ENCODE data around the gene C6. TPM values are rescaled to one million over a fixed set of nuclear protein-coding genes. Genes with fewer than 3 reads are reported as not detected.

C6 gene
- total RNA-seq, 1 experiment from 2014 or later = not detected

- CTCF ChIA-PET = no interaction called here
- Mint-ChIP-seq H3K4me3 (ENCODE audit: unreplicated experiment) (peak overlapping the region; percentile 13), H3K27ac (ENCODE audit: unreplicated experiment) (peak overlapping the region; percentile 20)
Observed at GRCh38 chr5:41181691-41182564, 31.4 kb downstream of the C6 start.

DNA sequence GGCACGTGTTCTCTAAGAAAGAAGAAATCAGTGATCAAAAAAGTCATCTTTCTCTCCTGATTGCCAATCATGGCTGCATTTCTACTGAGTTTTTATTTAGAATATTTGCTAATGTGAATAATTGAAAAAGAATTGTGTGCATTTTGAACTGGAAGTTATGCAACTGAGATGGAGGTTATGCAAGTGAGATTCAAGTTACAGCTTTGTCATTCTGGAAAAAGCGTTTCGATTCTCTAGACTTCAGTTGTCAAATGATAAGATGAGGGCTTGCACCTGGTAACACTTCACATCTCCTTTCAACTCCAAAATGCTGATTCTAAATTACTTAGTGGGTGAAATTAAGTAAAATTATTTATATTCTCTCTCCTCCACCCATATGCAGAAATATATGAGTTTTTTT lies 36.4 kb downstream of the C6 start:
- H3K36me3 Mint-ChIP-seq (ENCODE audit: insufficient read depth, unreplicated experiment) = peaks cover 7% of the 10 kb centered on the region
- H3K36me3 ChIP-seq (ENCODE audit: control insufficient read depth, insufficient read depth, low read length) = no peaks in the 10 kb centered on the region
- no TSS peak for BruUV-seq (replicated peaks)

More at GRCh38 chr5:41181691-41182564, 31.4 kb downstream of the C6 start:
- Mint-ChIP-seq H3K9me3 (ENCODE audit: unreplicated experiment) (peaks cover 10% of the 10 kb centered on the region), H3K36me3 (ENCODE audit: insufficient read depth, unreplicated experiment) (peaks cover 7% of the 10 kb centered on the region), H3K27me3 (ENCODE audit: insufficient read depth, unreplicated experiment) (no peaks in the 10 kb centered on the region), H3K4me1 (ENCODE audit: low read depth, unreplicated experiment) (peaks cover 16% of the 10 kb centered on the region)
- H3K9me3 ChIP-seq = no peaks in the 10 kb centered on the region
- H3K36me3 ChIP-seq (ENCODE audit: control insufficient read depth, insufficient read depth, low read length) = no peaks in the 10 kb centered on the region
- no peaks in the 10 kb centered on the region for H3K27me3 ChIP-seq (replicated peaks; ENCODE audit: control insufficient read depth, insufficient read depth, low read length)
- POLR2A ChIA-PET = no interaction called here
- no peak for DNase-seq
- H3K4me3 ChIP-seq (ENCODE audit: low read depth, low read length) = no peak overlapping the region
- H3K4me1 ChIP-seq = peaks cover 25% of the 10 kb centered on the region
- BruUV-seq (replicated peaks) = no TSS peak
- TF ChIP-seq, protein P1, sequence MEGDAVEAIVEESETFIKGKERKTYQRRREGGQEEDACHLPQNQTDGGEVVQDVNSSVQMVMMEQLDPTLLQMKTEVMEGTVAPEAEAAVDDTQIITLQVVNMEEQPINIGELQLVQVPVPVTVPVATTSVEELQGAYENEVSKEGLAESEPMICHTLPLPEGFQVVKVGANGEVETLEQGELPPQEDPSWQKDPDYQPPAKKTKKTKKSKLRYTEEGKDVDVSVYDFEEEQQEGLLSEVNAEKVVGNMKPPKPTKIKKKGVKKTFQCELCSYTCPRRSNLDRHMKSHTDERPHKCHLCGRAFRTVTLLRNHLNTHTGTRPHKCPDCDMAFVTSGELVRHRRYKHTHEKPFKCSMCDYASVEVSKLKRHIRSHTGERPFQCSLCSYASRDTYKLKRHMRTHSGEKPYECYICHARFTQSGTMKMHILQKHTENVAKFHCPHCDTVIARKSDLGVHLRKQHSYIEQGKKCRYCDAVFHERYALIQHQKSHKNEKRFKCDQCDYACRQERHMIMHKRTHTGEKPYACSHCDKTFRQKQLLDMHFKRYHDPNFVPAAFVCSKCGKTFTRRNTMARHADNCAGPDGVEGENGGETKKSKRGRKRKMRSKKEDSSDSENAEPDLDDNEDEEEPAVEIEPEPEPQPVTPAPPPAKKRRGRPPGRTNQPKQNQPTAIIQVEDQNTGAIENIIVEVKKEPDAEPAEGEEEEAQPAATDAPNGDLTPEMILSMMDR (IDR thresholded peaks at IDR 0.05; ENCODE audit: insufficient read depth in 1 of 2, low read depth in 1 of 2, low read length in 1 of 2, severe bottlenecking in 1 of 2, unreplicated experiment in 1 of 2) = no peak
- intact Hi-C loops (cut with micrococcal nuclease; ENCODE audit: unreplicated experiment) = loop anchor here (1.0 to 2.0 kb wide), 2 partner anchors 225 to 344 kb away; no protein-coding TSS in a partner anchor

DNA sequence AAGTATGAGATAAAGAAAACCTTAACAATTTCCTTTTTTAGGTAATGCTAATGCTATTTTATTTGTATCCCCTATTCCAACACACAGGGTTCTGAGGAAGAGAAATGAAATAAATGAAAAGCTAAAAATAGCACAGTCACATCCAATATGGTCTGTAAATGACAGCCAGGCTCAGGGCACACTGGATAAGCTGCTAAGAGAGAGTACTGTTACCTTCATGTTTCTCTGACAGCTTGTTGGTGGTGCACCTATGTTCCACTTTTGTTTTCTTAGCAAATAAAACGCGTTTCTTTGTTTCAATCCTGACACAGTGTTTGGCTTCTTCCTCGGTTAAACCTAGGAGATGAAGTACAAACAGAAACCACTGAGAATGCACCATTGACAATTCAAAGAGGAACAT lies 41.3 kb downstream of the C6 start:
- POLR2A ChIA-PET = no interaction called here
- BruUV-seq (replicated peaks) = no TSS peak
- Mint-ChIP-seq H3K36me3 (ENCODE audit: insufficient read depth, unreplicated experiment) (no peaks in the 10 kb centered on the region), H3K27ac (ENCODE audit: unreplicated experiment) (no peak overlapping the region), H3K27me3 (ENCODE audit: insufficient read depth, unreplicated experiment) (peaks cover 10% of the 10 kb centered on the region), H3K4me1 (ENCODE audit: low read depth, unreplicated experiment) (no peaks in the 10 kb centered on the region), H3K9me3 (ENCODE audit: unreplicated experiment) (no peaks in the 10 kb centered on the region), H3K4me3 (ENCODE audit: unreplicated experiment) (no peak overlapping the region)
- Histone ChIP-seq H3K36me3 (ENCODE audit: control insufficient read depth, insufficient read depth, low read length) (no peaks in the 10 kb centered on the region), H3K4me1 (no peaks in the 10 kb centered on the region), H3K9me3 (no peaks in the 10 kb centered on the region), H3K27me3 (replicated peaks; ENCODE audit: control insufficient read depth, insufficient read depth, low read length) (no peaks in the 10 kb centered on the region), H3K4me3 (ENCODE audit: low read depth, low read length) (no peak overlapping the region)
- TF ChIP-seq, protein P1 (IDR thresholded peaks at IDR 0.05; ENCODE audit: insufficient read depth in 1 of 2, low read depth in 1 of 2, low read length in 1 of 2, severe bottlenecking in 1 of 2, unreplicated experiment in 1 of 2) = no peak
- intact Hi-C loops (cut with micrococcal nuclease; ENCODE audit: unreplicated experiment) = no loop called here
- DNase-seq = no peak
- CTCF ChIA-PET = no interaction called here

More for the DNA sequence above, 36.4 kb downstream of the C6 start:
- H3K4me1 ChIP-seq = peaks cover 10% of the 10 kb centered on the region
- Mint-ChIP-seq H3K27me3 (ENCODE audit: insufficient read depth, unreplicated experiment) (peaks cover 10% of the 10 kb centered on the region), H3K27ac (ENCODE audit: unreplicated experiment) (no peak overlapping the region), H3K9me3 (ENCODE audit: unreplicated experiment) (peaks cover 10% of the 10 kb centered on the region), H3K4me3 (ENCODE audit: unreplicated experiment) (no peak overlapping the region), H3K4me1 (ENCODE audit: low read depth, unreplicated experiment) (peaks cover 8% of the 10 kb centered on the region)
- H3K27me3 ChIP-seq (replicated peaks; ENCODE audit: control insufficient read depth, insufficient read depth, low read length) = no peaks in the 10 kb centered on the region
- no peak overlapping the region for H3K4me3 ChIP-seq (ENCODE audit: low read depth, low read length)
- intact Hi-C loops (cut with micrococcal nuclease; ENCODE audit: unreplicated experiment) = no loop called here
- CTCF ChIA-PET = no interaction called here
- POLR2A ChIA-PET = no interaction called here
- DNase-seq = no peak
- no peaks in the 10 kb centered on the region for H3K9me3 ChIP-seq
- TF ChIP-seq, protein P1 (IDR thresholded peaks at IDR 0.05; ENCODE audit: insufficient read depth in 1 of 2, low read depth in 1 of 2, low read length in 1 of 2, severe bottlenecking in 1 of 2, unreplicated experiment in 1 of 2) = no peak

All from Caco-2 (cell line).